ENCODE data around the gene PIP5KL1.
A peak's percentile ranks its signal among the peaks of the same experiment; 100 is the strongest.

Gene PIP5KL1

GRCh38 chr9:127934248-127934647 is 3.7 kb upstream of the PIP5KL1 start:
- in situ Hi-C loops (cut with HindIII; ENCODE audit: low sequenced_read_pairs), result no loop called here
- no peak for DNase-seq (ENCODE audit: low read depth, low spot score)
- TF ChIP-seq CTCF (IDR thresholded peaks at IDR 0.05; ENCODE audit: low read depth, low read length), result no peak
- H3K4me3 ChIP-seq (ENCODE audit: low read depth, low read length), result no peak overlapping the region

- peak overlapping the region; percentile 42 for H3K4me3 ChIP-seq (ENCODE audit: low read depth, low read length)
- in situ Hi-C loops (cut with HindIII; ENCODE audit: low sequenced_read_pairs), result no loop called here
- DNase-seq (ENCODE audit: low read depth, low spot score), result peak; percentile 80
- TF ChIP-seq CTCF (IDR thresholded peaks at IDR 0.05; ENCODE audit: low read depth, low read length), result no peak
These were observed 710 bp upstream of the PIP5KL1 start for GRCh38 chr9:127931092-127931881.

- no peak for TF ChIP-seq CTCF (IDR thresholded peaks at IDR 0.05; ENCODE audit: low read depth, low read length)
- DNase-seq (ENCODE audit: low read depth, low spot score), result no peak
- no peak overlapping the region for H3K4me3 ChIP-seq (ENCODE audit: low read depth, low read length)
- in situ Hi-C loops (cut with HindIII; ENCODE audit: low sequenced_read_pairs), result no loop called here
These were observed 975 bp downstream of the PIP5KL1 start for GRCh38 chr9:127929625-127929979.

- DNase-seq (ENCODE audit: low read depth, low spot score), result no peak
- H3K4me3 ChIP-seq (ENCODE audit: low read depth, low read length), result no peak overlapping the region
- in situ Hi-C loops (cut with HindIII; ENCODE audit: low sequenced_read_pairs), result no loop called here
- no peak for TF ChIP-seq CTCF (IDR thresholded peaks at IDR 0.05; ENCODE audit: low read depth, low read length)
These were observed 1.6 kb downstream of the PIP5KL1 start for GRCh38 chr9:127928676-127929624.

GRCh38 chr9:127927988-127928675 is 2.4 kb downstream of the PIP5KL1 start:
- in situ Hi-C loops (cut with HindIII; ENCODE audit: low sequenced_read_pairs), result no loop called here
- no peak for TF ChIP-seq CTCF (IDR thresholded peaks at IDR 0.05; ENCODE audit: low read depth, low read length)
- DNase-seq (ENCODE audit: low read depth, low spot score), result no peak
- no peak overlapping the region for H3K4me3 ChIP-seq (ENCODE audit: low read depth, low read length)

Data from astrocyte of the spinal cord (primary cell).